NCI-H2107 treated with DMSO at 0.1 percent for 48 hours (cell line): ENCODE measurements around the gene CORO2B.
"Not testable (repeated sequence)": the region's sequence is repeated elsewhere in the genome, so short reads cannot be mapped to it uniquely, and the experiment has no call there.

ENCODE experiments used
- DNase-seq: peaks from one replicate; lab custom pipeline; 2025; ENCODE audit not compliant: unreplicated experiment; lab: John Stamatoyannopoulos, UW

CORO2B gene

DNA sequence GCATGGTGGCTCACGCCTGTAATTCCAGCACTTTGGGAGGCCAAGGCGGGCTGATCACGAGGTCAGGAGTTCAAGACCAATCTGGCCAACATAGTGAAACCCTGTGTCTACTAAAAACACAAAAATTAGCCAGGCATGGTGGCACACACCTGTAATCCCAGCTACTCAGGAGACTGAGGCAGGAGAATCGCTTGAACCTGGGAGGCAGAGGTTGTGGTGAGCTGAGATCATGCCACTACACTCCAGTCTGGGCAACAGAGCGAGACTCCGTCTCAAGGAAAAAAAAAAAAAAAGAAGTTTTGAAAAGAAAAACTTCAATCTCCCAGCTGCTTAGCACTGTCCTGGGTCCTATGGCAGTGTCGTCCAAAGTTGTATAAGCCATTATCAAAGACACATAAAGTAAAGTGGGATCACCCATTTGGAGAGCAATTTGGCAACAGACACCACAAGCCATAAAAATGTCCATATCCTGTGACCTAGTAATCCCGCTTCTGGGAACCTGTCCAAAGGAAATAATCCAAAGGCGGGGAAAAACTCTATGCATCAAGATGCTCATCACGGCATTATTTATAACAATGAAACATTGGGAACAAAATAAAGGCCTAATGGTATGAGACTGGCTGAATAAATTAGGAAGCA lies 26.2 kb downstream of the CORO2B start:
- not testable (repeated sequence) for DNase-seq

- no peak for DNase-seq
These were observed 27.6 kb downstream of the CORO2B start for GRCh38 chr15:68606375-68606774.

DNA sequence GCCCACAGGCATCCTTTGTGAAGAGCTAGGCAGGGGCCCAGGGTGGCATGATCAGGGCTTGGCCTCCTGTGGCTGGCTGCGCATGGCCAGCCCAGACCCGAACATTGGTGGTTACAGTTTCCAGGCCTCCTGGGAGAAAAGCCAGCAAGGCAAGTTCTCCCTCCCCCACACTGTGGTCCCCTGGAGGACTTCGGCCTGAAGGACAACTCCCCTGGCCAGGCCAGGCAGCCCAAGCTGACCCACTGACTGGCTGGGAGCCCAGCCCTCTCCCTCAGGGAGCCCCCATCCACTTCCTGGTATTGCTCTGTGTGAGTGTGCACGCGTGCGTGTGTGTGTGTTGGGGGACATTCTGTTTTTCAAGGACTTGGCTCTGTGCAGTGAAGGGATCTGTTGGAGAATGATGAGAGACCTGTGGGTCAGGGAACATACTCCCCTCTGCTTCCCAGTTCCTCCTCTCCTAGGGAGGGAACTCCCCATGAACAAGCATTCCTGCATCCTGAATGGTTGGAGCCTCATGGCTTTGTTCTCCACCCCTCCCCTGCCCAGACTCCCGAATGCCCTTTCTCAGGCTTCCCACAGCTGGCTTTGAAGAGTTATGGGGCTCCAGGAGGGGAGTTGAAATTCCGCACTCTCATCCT lies 29.5 kb downstream of the CORO2B start:
- DNase-seq: no peak

GRCh38 chr15:68608844-68609232 lies 30.0 kb downstream of the CORO2B start:
- DNase-seq: no peak

DNA sequence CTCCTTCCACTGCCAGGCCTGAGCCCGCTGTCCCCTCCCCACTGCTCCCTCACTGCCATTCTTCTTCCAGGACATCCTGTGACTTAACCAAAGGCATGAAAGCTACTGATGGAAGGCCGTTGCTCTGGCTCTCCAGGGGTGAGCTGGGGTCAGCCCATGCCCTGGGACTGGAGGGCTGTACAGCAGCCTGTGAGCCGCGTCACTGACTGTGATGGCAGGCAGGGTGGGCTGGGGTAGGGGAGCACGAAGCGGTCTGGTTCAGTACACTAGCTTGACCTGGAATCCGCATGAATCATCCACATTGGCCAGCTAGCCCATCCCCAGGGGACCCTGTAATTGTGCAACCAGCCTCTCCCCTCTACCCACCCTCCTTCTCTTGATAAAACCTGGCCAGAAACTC lies 30.8 kb downstream of the CORO2B start:
- no peak for DNase-seq

GRCh38 chr15:68610825-68611224 lies 32.0 kb downstream of the CORO2B start:
- no peak for DNase-seq

- DNase-seq: no peak
These were observed 33.7 kb downstream of the CORO2B start for GRCh38 chr15:68612503-68612902.

DNA sequence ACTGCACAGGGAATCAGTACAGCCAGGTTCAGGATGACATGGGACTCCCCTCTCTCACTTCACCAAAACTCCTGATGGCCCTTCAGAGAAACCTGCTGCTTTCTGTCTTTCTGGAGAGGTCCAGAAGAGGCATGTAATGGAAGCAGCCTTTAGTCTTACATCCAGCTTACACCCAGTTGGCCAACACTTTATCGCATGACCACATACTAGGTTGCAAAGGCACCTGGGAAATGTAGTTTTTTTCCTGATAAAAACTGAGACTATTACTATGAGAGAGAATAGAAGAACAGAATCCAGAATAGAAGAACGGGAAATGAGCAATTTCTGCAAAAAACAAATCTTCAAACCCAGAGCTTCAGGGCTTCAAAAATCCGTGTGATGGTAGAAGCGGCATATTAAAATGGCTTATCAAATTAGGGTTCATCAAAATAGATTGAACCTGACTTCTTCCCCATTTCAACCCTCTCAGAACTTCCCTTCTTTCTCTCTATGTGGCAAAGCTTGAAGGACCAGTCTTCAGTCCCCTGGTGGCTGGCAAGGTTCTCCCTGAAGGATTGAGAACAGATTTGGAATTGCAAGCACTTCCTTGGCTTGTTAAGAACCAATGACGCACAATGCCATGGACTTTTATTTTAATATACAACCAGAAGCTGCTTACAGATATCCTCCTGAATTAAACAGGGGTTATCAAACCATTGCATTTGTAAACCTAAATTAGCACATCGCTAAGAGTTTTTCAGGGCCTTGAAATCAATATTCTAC lies 34.4 kb downstream of the CORO2B start:
- DNase-seq: no peak

- no peak for DNase-seq
These were observed 35.7 kb downstream of the CORO2B start for GRCh38 chr15:68614286-68615035.

DNA sequence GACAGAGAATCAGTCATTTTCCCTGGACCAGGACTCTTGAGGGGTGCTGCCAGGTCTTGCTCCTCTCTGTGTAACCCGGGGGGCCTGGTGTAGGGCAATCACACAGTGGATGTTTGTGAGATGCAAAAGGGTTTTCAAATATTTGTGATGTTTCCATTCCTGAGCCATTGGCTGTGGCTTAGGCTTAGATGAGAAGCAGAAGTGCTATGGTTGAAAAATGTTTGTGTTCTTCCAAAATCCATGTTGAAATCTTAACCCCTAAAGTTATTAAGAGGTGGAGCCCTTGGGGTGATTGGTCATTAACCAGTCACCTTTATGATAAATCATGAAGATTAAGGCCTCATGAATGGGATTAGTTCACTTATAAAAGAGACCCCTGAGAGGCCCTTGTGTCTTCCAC lies 36.5 kb downstream of the CORO2B start:
- DNase-seq: no peak

DNA sequence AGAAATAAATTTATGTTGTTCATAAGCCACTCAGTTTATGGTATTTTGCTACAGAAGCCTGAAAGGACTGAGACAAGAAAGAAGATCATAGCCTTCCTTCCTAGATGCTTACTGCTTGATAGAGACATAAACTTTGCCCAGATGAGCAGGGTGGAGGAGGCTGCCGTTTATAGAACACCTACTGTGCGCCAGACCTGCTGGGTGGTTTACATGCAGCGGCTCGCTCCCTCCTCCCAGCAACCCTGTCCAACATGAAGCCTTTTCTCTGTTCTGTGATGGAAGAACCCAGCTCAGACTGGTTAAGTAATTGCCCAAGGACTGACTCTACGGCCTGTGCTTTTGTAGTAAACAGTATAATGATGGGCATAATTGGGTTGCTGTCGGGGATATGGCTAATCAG lies 37.0 kb downstream of the CORO2B start:
- DNase-seq: no peak

DNA sequence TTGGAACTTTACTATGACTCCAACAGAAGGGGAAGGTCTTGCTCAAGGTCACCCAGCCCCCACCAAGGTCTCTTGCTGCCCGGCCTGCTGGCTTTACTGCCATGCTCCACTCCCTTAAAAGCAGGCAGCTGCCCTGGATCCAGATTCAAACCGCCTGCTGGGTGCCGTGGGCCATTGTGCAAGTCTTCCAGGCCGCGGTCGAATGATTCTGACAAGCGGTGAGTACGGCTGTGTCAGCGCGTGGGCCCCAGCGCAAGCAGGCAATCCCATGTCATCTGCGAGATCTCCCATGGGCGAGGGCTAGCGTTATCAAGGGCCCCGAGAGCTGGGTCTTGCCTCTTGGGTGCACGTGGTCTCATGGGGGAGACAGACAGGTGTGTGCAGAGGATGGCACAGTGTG lies 37.6 kb downstream of the CORO2B start:
- DNase-seq: no peak

GRCh38 chr15:68617001-68617400 lies 38.2 kb downstream of the CORO2B start:
- DNase-seq: no peak

DNA sequence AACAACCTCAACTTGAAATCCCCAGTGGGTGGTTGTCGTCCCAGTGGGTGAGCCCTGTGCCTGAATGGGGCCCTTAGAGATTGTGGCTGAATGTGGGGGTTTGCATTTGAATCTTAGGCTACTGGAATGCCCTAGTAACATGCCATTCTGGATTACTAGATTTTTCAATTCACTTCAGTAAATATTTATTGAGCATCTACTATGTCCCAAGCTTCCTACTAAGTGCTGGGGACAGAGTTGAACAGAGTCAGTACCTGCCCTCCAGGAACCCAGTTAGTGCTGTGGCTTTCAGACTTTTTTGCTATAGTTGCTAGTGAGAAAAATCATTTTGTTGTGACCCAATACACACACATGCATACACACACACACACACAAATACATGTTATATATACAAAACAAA lies 39.0 kb downstream of the CORO2B start:
- no peak for DNase-seq

- DNase-seq: no peak
These were observed 39.6 kb downstream of the CORO2B start for GRCh38 chr15:68618394-68618793.

DNA sequence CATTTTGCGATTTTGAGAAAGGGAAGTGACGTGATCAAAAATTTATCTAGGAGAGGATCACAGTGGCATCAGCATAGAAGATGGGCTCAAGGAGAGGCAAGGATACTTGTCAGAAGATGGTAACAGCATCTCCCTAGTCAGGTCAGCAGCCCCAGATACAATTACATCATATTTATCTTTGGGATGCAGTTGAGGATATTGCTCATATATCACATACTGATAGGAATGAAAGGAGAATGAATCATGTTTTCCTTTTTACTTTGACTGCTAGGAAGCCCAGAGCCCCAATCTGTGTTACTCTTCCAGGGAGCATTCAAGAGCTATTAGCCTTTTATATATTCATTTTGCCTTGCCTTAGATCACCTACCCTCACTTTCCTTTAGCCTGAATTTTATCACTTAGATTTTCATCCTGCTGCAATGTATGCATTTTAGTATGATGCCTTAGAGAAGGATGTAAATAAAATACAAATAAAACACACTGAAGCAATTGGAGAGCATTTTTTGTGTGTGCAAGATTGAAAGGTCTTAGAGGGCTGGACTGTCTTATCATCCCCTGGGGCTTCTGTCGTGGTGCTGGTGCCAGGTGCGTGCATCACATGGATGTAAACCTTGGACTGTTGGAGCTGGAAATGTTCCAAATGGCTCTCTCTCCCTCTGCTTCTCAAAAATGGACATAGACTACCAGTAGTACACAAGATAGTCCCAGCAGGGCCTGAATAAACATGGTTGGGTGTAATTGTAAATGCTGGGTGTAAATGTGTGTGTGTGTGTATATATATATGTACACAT lies 40.3 kb downstream of the CORO2B start:
- DNase-seq: no peak

- DNase-seq: peak; percentile 78
These were observed 42.1 kb downstream of the CORO2B start for GRCh38 chr15:68620721-68621527.

DNA sequence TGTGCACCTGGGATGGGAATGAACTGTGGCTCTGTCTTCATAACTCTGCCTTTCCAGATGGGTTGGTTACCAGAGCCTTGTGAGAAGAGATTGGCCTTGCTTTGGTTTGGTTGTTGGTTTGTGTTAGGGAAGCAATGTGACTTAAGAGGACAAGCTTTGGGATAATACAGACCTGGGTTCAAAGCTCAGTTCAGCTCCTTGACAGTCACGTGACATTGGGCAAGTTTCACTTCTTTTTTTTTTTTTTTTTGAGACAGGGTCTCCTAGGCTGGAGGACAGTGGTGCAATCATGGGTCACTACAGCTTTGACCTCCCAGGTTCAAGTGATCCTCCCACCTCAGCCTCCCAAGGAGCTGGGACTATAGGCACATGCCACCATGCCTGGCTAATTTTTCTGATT lies 42.7 kb downstream of the CORO2B start:
- DNase-seq: no peak

- DNase-seq: no peak
These were observed 44.6 kb downstream of the CORO2B start for GRCh38 chr15:68623301-68623892.

GRCh38 chr15:68625853-68626252 lies 47.1 kb downstream of the CORO2B start:
- DNase-seq: no peak
